ENCODE data around the gene INS. TPM values are rescaled to one million over a fixed set of nuclear protein-coding genes. Genes with fewer than 3 reads are reported as not detected.

INS gene
- total and polyA plus RNA-seq, 2 of the 4 experiments (the other 2 are of a cell fraction), result not detected

GRCh38 chr11:2202071-2202899, 41.3 kb upstream of the INS start (continued):
- no peak for TF ChIP-seq CTCF (conservative IDR thresholded peaks at IDR 0.05; ENCODE audit: low read depth, low read length)

DNA sequence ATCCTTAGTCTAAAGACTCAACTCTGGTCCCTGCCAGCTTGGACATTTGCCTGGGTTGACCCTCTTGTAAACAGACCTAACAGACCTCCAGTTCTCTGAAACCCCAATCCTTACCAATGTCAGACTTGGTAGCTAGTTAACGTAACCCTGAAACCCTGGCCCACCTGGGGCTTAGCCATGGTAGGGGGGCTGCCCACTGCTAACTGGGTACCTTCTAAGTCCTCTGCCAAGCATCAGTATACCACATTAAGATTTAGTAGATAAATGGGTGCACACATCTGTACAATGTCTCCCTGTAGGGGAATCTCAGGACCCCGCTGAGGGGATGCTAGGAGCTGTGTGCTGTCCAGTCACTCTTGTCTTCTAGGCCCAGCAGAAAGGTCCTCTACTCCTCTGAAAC, 40.5 kb upstream of the INS start:
- Histone ChIP-seq H3K4me2 (ENCODE audit: low read depth, low read length) (no peak overlapping the region), H3K4me1 (ENCODE audit: control insufficient read depth, insufficient read depth, low read length) (no peaks in the 10 kb centered on the region), H4K91ac (ENCODE audit: insufficient read depth, low read depth, low read length) (no peak overlapping the region), H3K9me1 (ENCODE audit: insufficient read depth, low read length) (no peaks in the 10 kb centered on the region), H3K14ac (replicated peaks; ENCODE audit: low read depth, low read length) (no peak overlapping the region), H3K9ac (ENCODE audit: low read depth, low read length) (no peak overlapping the region), H3K9me3 (ENCODE audit: control insufficient read depth, insufficient read depth, low read length) (no peaks in the 10 kb centered on the region), H4K5ac (ENCODE audit: low read depth, low read length) (no peak overlapping the region), H3K27me3 (ENCODE audit: control insufficient read depth, insufficient read depth, low read length) (peaks cover 12% of the 10 kb centered on the region), H2BK20ac (ENCODE audit: low read depth, low read length) (no peak overlapping the region), H2AFZ (replicated peaks; ENCODE audit: low read length, poor library complexity) (no peak overlapping the region), H3K4me3 (ENCODE audit: insufficient read depth, low read depth, low read length) (no peak overlapping the region), H4K8ac (ENCODE audit: low read depth in 2 of 2, low read length in 2 of 2) (no peak overlapping the region), H3K79me1 (ENCODE audit: low read depth in 1 of 2, low read length in 2 of 2) (no peaks in the 10 kb centered on the region), H3K4ac (ENCODE audit: low read depth, low read length) (no peak overlapping the region), H2BK15ac (ENCODE audit: low read depth, low read length) (no peak overlapping the region), H3K36me3 (ENCODE audit: control insufficient read depth, insufficient read depth, low read length) (no peaks in the 10 kb centered on the region), H3K56ac (ENCODE audit: extremely low read depth, insufficient read depth, low read length) (no peak overlapping the region), H3K18ac (ENCODE audit: low read depth, low read length) (no peak overlapping the region), H2BK5ac (ENCODE audit: low read depth, low read length, poor library complexity, severe bottlenecking) (no peak overlapping the region), H2BK120ac (ENCODE audit: low read depth, low read length) (no peak overlapping the region), H2AK9ac (replicated peaks; ENCODE audit: low read depth, low read length, poor library complexity) (no peak overlapping the region), H4K20me1 (ENCODE audit: insufficient read depth, low read length) (no peaks in the 10 kb centered on the region), H2AK5ac (ENCODE audit: low read depth, low read length) (no peak overlapping the region), H3K23ac (ENCODE audit: low read depth, low read length) (no peak overlapping the region), H3K27ac (ENCODE audit: insufficient read depth, low read length) (no peak overlapping the region)
- POLR2A ChIA-PET (ENCODE audit: unreplicated experiment), result no interaction called here
- intact Hi-C loops (cut with micrococcal nuclease) (no loop called here), in situ Hi-C loops (cut with MboI; ENCODE audit: low sequenced_read_pairs) (loop anchor here (5.0 kb wide), 1 partner anchor 216 kb away; no protein-coding TSS in a partner anchor), dilution Hi-C loops (cut with HindIII; ENCODE audit: low sequenced_read_pairs, unreplicated experiment) (no loop called here)
- 33% methylated on average over 1 of the region's 2 CpGs; no CpG with 5 or more reads in 1 of the 2 experiments for WGBS, 2 experiments (ENCODE audit: extremely low coverage in 2 of 2, insufficient read length in 1 of 2)
- BruUV-seq (replicated peaks), result no TSS peak
- CTCF ChIA-PET, result interaction anchor here (0.5 kb wide), 1 partner anchor 352 kb away, joined by 4 read pairs; no protein-coding TSS in a partner anchor
- ATAC-seq (ENCODE audit: low read depth) (no peak), DNase-seq (no peak)
- no peak for TF ChIP-seq SMC3 (IDR thresholded peaks at IDR 0.05; ENCODE audit: low read depth, low read length)
- no peak for TF ChIP-seq CTCF (conservative IDR thresholded peaks at IDR 0.05; ENCODE audit: low read depth, low read length)
- no peak for TF ChIP-seq RCOR1 (IDR thresholded peaks at IDR 0.05; ENCODE audit: insufficient replicate concordance, low read length)
- no peak for TF ChIP-seq POLR2A (IDR thresholded peaks at IDR 0.05; ENCODE audit: low read depth, low read length)
- TF ChIP-seq MXI1 (IDR thresholded peaks at IDR 0.05; ENCODE audit: borderline replicate concordance, low read depth, low read length), result no peak
- TF ChIP-seq ELK1 (IDR thresholded peaks at IDR 0.05; ENCODE audit: borderline replicate concordance, low read depth, low read length), result no peak
- TF ChIP-seq, protein P1, sequence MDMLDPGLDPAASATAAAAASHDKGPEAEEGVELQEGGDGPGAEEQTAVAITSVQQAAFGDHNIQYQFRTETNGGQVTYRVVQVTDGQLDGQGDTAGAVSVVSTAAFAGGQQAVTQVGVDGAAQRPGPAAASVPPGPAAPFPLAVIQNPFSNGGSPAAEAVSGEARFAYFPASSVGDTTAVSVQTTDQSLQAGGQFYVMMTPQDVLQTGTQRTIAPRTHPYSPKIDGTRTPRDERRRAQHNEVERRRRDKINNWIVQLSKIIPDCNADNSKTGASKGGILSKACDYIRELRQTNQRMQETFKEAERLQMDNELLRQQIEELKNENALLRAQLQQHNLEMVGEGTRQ (IDR thresholded peaks at IDR 0.05; ENCODE audit: low read depth, low read length), result no peak
- TF ChIP-seq NFE2L2 (IDR thresholded peaks at IDR 0.05; ENCODE audit: low read depth, low read length), result no peak

Measured in IMR-90 (cell line).